ENCODE data around the gene GRK3. TPM values are rescaled to one million over a fixed set of nuclear protein-coding genes. Genes with fewer than 3 reads are reported as not detected.

GRK3 gene
- total RNA-seq, 3 donors from 2014 or later: 14.4 to 49.1 (median 16.7) TPM

DNA sequence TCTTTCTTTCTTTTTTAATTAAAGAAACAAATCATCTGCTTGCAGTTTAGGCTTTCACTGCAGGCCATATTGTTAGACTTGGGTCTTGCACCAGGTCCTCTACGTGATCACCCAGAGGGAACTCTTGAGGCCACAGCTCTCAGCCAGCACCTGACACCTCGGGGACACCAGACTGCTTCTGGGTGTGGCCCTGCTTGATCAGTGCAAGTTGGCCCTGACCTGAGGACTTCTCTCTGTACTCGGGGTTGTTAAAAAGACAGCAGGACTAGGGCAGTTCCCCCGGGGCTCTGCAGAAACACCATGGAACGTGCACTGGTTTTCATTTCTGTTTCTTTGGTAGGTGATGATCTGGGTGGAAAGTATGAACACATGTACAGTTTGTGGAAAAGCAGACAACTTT is 126.3 kb downstream of the GRK3 start:
- no peak overlapping the region for H3K27ac ChIP-seq
- H3K4me3 ChIP-seq: no peak overlapping the region
- TF ChIP-seq POLR2A (IDR thresholded peaks at IDR 0.05) (no peak), POLR2AphosphoS5 (IDR thresholded peaks at IDR 0.05) (no peak)
- TF ChIP-seq, protein P1, sequence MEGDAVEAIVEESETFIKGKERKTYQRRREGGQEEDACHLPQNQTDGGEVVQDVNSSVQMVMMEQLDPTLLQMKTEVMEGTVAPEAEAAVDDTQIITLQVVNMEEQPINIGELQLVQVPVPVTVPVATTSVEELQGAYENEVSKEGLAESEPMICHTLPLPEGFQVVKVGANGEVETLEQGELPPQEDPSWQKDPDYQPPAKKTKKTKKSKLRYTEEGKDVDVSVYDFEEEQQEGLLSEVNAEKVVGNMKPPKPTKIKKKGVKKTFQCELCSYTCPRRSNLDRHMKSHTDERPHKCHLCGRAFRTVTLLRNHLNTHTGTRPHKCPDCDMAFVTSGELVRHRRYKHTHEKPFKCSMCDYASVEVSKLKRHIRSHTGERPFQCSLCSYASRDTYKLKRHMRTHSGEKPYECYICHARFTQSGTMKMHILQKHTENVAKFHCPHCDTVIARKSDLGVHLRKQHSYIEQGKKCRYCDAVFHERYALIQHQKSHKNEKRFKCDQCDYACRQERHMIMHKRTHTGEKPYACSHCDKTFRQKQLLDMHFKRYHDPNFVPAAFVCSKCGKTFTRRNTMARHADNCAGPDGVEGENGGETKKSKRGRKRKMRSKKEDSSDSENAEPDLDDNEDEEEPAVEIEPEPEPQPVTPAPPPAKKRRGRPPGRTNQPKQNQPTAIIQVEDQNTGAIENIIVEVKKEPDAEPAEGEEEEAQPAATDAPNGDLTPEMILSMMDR (IDR thresholded peaks at IDR 0.05): no peak
- no peak for DNase-seq (ENCODE audit: low spot score in 2 of 2)
- H3K9me3 ChIP-seq: no peaks in the 10 kb centered on the region
- no peaks in the 10 kb centered on the region for H3K4me1 ChIP-seq
- intact Hi-C loops (cut with DNase I; ENCODE audit: low total_unique reads): no loop called here
- H3K27me3 ChIP-seq: no peaks in the 10 kb centered on the region
- no peaks in the 10 kb centered on the region for H3K36me3 ChIP-seq

DNA sequence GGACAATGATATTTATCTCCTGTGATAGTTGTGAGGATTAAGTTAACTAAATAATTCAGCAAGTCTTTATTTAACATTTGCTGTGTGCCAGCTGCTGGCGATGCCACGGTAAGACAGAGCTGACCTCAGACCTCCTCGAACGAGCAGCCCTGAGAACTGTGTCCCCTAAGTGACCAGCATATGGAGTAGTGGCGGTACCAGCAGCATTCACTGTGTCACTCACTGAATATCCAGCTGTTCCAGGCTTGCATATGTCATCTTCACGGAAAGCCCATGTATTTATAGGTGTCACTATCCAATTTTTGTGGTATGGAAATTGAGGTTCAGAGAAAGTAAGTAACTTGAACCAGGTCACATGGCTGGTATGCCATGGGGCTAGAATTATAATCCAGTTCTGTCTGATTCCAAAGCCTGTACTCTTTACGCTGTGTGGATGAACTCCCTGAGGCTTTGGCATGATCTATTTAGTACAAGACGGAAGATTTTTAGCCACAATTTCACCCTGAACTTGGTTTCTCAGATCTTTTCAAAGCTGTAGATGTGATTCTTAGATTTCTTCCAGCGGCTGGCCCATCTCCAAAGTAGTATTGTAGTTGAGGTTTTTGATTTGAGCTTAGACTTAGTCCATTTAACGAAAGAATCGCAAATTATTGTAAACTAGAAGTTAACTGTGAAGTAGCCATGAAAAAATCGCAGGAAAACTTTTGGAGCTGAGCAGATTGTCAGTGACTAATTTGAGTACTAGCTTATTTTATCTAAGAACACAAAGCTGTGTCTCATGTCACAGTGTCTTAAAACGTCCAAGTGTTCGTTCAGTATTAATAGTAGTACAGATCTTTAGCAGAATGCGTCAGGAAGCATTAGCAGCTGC is 128.2 kb downstream of the GRK3 start:
- no peaks in the 10 kb centered on the region for H3K9me3 ChIP-seq
- intact Hi-C loops (cut with DNase I; ENCODE audit: low total_unique reads): no loop called here
- TF ChIP-seq, protein P1 (IDR thresholded peaks at IDR 0.05): no peak
- TF ChIP-seq POLR2A (IDR thresholded peaks at IDR 0.05) (no peak), POLR2AphosphoS5 (IDR thresholded peaks at IDR 0.05) (no peak)

DNA sequence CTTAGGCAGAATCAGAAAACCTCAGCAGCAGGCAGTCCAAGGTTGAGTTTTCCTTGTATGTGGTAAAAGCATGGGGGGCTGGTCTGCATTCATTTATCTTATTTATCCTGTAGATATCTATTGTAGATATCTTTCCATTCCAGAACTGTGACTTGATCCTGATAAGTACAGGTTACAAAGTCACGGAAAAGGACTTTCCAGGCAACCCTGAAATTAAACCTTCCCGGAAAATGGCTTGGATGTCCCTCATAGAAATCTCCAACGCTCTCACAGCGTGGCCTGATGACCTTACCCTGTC is 128.7 kb downstream of the GRK3 start:
- DNase-seq (ENCODE audit: low spot score in 2 of 2): no peak
- Histone ChIP-seq H3K27ac (no peak overlapping the region), H3K36me3 (no peaks in the 10 kb centered on the region), H3K4me1 (peaks cover 0 to 10% of the 10 kb centered on the region in 2 donors), H3K27me3 (no peaks in the 10 kb centered on the region), H3K9me3 (no peaks in the 10 kb centered on the region), H3K4me3 (no peak overlapping the region)
- TF ChIP-seq POLR2AphosphoS5 (IDR thresholded peaks at IDR 0.05): no peak
- TF ChIP-seq POLR2A (IDR thresholded peaks at IDR 0.05): no peak
- TF ChIP-seq, protein P1 (IDR thresholded peaks at IDR 0.05): no peak
- intact Hi-C loops (cut with DNase I; ENCODE audit: low total_unique reads): no loop called here

More for the DNA sequence above, 128.2 kb downstream of the GRK3 start:
- DNase-seq (ENCODE audit: low spot score in 2 of 2): no peak
- Histone ChIP-seq H3K27ac (no peak overlapping the region), H3K4me1 (peaks cover 0 to 10% of the 10 kb centered on the region in 2 donors), H3K36me3 (no peaks in the 10 kb centered on the region), H3K27me3 (no peaks in the 10 kb centered on the region), H3K4me3 (no peak overlapping the region)

DNA sequence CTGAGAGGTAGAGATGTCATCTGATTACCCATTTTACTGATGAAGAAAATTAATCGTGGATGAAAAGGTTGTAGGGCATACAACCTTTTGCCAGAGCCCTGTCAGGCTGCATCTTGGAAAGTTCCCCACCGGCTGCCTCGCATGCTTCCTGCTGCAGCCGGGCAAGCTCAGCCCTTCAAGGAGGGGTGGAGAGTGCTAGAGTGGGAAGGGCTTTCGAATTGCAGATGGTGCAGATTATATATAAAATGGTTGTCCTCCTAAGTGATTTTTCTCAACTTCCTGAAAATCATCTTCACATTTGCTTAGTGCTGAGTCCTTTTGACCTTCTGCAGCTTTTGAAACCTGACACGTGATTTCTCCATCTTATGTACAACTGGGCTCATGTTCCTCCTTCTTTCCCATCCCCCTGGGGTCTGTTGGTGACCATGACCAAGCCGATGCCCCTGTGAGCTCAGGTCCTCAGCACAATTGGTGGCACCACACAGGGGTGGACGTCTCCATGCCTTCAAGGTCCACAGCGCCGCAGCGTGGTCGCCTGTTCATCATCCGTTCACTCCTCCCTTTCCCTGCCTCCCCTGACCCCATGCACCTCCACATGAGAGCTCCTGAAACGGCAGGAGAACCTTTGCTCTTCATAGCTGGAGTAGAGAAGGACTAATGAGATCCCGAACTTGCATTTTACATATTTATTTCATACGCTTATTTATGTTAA is 129.9 kb downstream of the GRK3 start:
- Histone ChIP-seq H3K36me3 (no peaks in the 10 kb centered on the region), H3K27me3 (no peaks in the 10 kb centered on the region), H3K9me3 (no peaks in the 10 kb centered on the region), H3K4me3 (no peak overlapping the region), H3K4me1 (peaks cover 0 to 10% of the 10 kb centered on the region in 2 donors), H3K27ac (no peak overlapping the region)
- no peak for DNase-seq (ENCODE audit: low spot score in 2 of 2)
- intact Hi-C loops (cut with DNase I; ENCODE audit: low total_unique reads): no loop called here
- TF ChIP-seq POLR2A (IDR thresholded peaks at IDR 0.05) (no peak), POLR2AphosphoS5 (IDR thresholded peaks at IDR 0.05) (no peak)

DNA sequence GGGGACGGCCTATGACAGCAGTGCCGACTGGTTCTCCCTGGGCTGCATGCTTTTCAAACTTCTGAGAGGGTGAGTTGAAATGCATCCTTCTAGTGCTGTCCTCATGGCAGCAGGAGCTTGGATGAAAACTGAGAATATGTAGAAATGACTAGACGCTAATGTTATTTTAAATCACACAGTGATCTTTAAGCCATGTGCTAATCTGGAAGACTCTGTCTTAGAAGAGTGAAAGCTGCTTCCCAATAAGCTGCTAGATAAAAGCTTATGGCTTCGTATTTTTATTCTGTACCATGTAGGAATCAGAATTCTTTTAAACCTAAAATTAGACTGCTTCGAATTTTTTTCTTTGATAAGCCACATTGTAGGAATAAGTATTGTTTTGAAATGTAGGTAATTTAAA is 130.7 kb downstream of the GRK3 start:
- H3K9me3 ChIP-seq: no peaks in the 10 kb centered on the region
- H3K4me1 ChIP-seq: peaks cover 0 to 10% of the 10 kb centered on the region in 2 donors
- H3K4me3 ChIP-seq: no peak overlapping the region
- DNase-seq (ENCODE audit: low spot score in 2 of 2): no peak
- no peaks in the 10 kb centered on the region for H3K27me3 ChIP-seq
- H3K27ac ChIP-seq: no peak overlapping the region
- H3K36me3 ChIP-seq: no peaks in the 10 kb centered on the region
- intact Hi-C loops (cut with DNase I; ENCODE audit: low total_unique reads): no loop called here
- TF ChIP-seq, protein P1 (IDR thresholded peaks at IDR 0.05): no peak
- TF ChIP-seq POLR2A (IDR thresholded peaks at IDR 0.05): no peak
- no peak for TF ChIP-seq POLR2AphosphoS5 (IDR thresholded peaks at IDR 0.05)
